Ovary (tissue), 3 donors: Measurements from ENCODE around the gene CAMTA1.

ENCODE experiments used
- POLR2A ChIP-seq: fragments of 450-650 bp; IDR thresholded peaks from one replicate; pipeline ENCODE4 v1.6.1; 2017; ENCODE audit warnings: antibody characterized with exemption, mild to moderate bottlenecking, moderate library complexity
- TF ChIP-seq, protein P1 (sequence below), 3 donors: fragments of 450-650 bp in 2 of 3; fragments of 200-600 bp in 1 of 3; IDR thresholded peaks; one replicate each; pipeline versions ENCODE4 v1.5.1 to v1.8.0; 2016 to 2022; ENCODE audit warnings: antibody characterized with exemption in 3 of 3, mild to moderate bottlenecking in 1 of 3
- donor health status: DM: no; HTN: no; CAD: no.

- TF ChIP-seq POLR2A: peak; percentile 67
- TF ChIP-seq, protein P1, sequence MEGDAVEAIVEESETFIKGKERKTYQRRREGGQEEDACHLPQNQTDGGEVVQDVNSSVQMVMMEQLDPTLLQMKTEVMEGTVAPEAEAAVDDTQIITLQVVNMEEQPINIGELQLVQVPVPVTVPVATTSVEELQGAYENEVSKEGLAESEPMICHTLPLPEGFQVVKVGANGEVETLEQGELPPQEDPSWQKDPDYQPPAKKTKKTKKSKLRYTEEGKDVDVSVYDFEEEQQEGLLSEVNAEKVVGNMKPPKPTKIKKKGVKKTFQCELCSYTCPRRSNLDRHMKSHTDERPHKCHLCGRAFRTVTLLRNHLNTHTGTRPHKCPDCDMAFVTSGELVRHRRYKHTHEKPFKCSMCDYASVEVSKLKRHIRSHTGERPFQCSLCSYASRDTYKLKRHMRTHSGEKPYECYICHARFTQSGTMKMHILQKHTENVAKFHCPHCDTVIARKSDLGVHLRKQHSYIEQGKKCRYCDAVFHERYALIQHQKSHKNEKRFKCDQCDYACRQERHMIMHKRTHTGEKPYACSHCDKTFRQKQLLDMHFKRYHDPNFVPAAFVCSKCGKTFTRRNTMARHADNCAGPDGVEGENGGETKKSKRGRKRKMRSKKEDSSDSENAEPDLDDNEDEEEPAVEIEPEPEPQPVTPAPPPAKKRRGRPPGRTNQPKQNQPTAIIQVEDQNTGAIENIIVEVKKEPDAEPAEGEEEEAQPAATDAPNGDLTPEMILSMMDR (IDR thresholded peaks at IDR 0.05): no peak
Observed at GRCh38 chr1:7770997-7771822, 986.0 kb downstream of the CAMTA1 start, which contains the start of gene VAMP3.
